C4-2B (cell line): ENCODE results near the gene PHF12.

Source experiments
- ZFX ChIP-seq: fragments of 450-650 bp; IDR thresholded peaks from 2 replicates; pipeline ENCODE4 v1.6.1; 2017
- TF ChIP-seq, protein P1 (sequence below): fragments of 450-650 bp; conservative IDR thresholded peaks from 2 replicates; pipeline ENCODE4 v1.5.1; 2017; ENCODE audit warnings: mild to moderate bottlenecking

- TF ChIP-seq, protein P1, sequence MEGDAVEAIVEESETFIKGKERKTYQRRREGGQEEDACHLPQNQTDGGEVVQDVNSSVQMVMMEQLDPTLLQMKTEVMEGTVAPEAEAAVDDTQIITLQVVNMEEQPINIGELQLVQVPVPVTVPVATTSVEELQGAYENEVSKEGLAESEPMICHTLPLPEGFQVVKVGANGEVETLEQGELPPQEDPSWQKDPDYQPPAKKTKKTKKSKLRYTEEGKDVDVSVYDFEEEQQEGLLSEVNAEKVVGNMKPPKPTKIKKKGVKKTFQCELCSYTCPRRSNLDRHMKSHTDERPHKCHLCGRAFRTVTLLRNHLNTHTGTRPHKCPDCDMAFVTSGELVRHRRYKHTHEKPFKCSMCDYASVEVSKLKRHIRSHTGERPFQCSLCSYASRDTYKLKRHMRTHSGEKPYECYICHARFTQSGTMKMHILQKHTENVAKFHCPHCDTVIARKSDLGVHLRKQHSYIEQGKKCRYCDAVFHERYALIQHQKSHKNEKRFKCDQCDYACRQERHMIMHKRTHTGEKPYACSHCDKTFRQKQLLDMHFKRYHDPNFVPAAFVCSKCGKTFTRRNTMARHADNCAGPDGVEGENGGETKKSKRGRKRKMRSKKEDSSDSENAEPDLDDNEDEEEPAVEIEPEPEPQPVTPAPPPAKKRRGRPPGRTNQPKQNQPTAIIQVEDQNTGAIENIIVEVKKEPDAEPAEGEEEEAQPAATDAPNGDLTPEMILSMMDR: no peak
- TF ChIP-seq ZFX: no peak
Measured at GRCh38 chr17:28900986-28901726, 50.2 kb downstream of the PHF12 start.
